BJ (cell line): ENCODE results near the gene MTMR11. TPM values are rescaled to one million over a fixed set of nuclear protein-coding genes. Genes with fewer than 3 reads are reported as not detected.

ENCODE experiments used
- CTCF ChIA-PET: fragments of 350-600 bp; formaldehyde crosslinking; extraction: SDS; loops from one replicate; lab custom pipeline; 2021; ENCODE audit warnings: antibody characterized with exemption, inconsistent platforms; lab: Yijun Ruan, JAX
- POLR2A ChIA-PET: fragments of 300-600 bp; sonication (Branson Sonifier 250); formaldehyde crosslinking; extraction: SDS; loops from one replicate; lab custom pipeline; 2021; ENCODE audit warnings: antibody characterized with exemption; lab: Charles Lee
- DNase-seq: peaks from one replicate; pipeline ENCODE4 v3.0.0-alpha.2; 2011; ENCODE audit warnings: low read depth
- H3K27me3 ChIP-seq: 2 replicates; pipeline ENCODE4 v1.6.0; 2011; ENCODE audit warnings: low read length; ENCODE audit not compliant: control insufficient read depth, insufficient read depth
- H3K36me3 ChIP-seq: 2 replicates; pipeline ENCODE4 v1.5.1; 2011; ENCODE audit warnings: low read length; ENCODE audit not compliant: control insufficient read depth, insufficient read depth
- H3K4me3 ChIP-seq: 2 replicates; pipeline ENCODE4 v1.5.1; 2011; ENCODE audit warnings: low read depth, mild to moderate bottlenecking, control low read depth, low read length
- CTCF ChIP-seq: IDR thresholded peaks from 2 replicates; pipeline ENCODE4 v1.5.1; 2011; ENCODE audit warnings: low read depth, mild to moderate bottlenecking, control low read depth, inconsistent platforms, low read length, moderate library complexity; ENCODE audit not compliant: insufficient read depth
- polyA minus RNA-seq: library from RNA; depleted of rRNA, polyadenylated mRNA; stranded (reverse); fragments of >200 nt; gene quantifications from 2 replicates; pipeline ENCODE4 v1.2.3, GENCODE V29; 2011; rRNA and poly(A)+ RNA removed
- polyA plus RNA-seq: library from polyadenylated mRNA; depleted of rRNA; stranded (reverse); fragments of >200 nt; gene quantifications from 2 replicates; pipeline ENCODE4 v1.2.3, GENCODE V29; 2011; rRNA removed

MTMR11 gene
- polyA plus RNA-seq: 14.3 and 14.5 TPM in 2 replicates
- polyA minus RNA-seq: 12.2 and 17.1 TPM in 2 replicates

GRCh38 chr1:149936170-149936991, at the start of gene MTMR11:
Gene MTMR11, minus strand, starts transcription at chr1:149936879. Its CDS starts 232 bp downstream, at chr1:149936647.
- no peak for TF ChIP-seq CTCF
- CTCF ChIA-PET: interaction anchor here (0.5 to 1.3 kb wide), 2 partner anchors 15 to 26 kb away, joined by 3 read pairs; no protein-coding TSS in a partner anchor
- Histone ChIP-seq H3K4me3 (peak within 1 kb of the TSS; percentile 56), H3K27me3 (no peaks in the 10 kb centered on the region), H3K36me3 (0 out of 2 replicates have a peak, but pooled peaks cover 1% of the 10 kb centered on the region)
- no peak for DNase-seq
- POLR2A ChIA-PET: interaction anchor here (1.1 kb wide), 1 partner anchor 8 kb away, joined by 5 read pairs; no protein-coding TSS in a partner anchor

GRCh38 chr1:149979972-149980540, 43.4 kb upstream of the MTMR11 start:
- POLR2A ChIA-PET: interaction anchor here (0.6 kb wide), 1 partner anchor 167 kb away, joined by 4 read pairs; no protein-coding TSS in a partner anchor
- no peaks in the 10 kb centered on the region for H3K27me3 ChIP-seq
- peaks cover 4% of the 10 kb centered on the region; the same call in 1 of the 2 replicates for H3K36me3 ChIP-seq
- CTCF ChIA-PET: no interaction called here
- H3K4me3 ChIP-seq: no peak overlapping the region
- TF ChIP-seq CTCF: no peak
- no peak for DNase-seq

GRCh38 chr1:149979245-149979971, 42.7 kb upstream of the MTMR11 start:
- H3K36me3 ChIP-seq: peaks cover 5% of the 10 kb centered on the region
- POLR2A ChIA-PET: interaction anchor here (0.6 kb wide), 2 partner anchors 107 to 167 kb away, joined by 3 to 4 read pairs; no protein-coding TSS in a partner anchor
- CTCF ChIA-PET: interaction anchor here (1.4 kb wide), 1 partner anchor 17 kb away, joined by 11 read pairs; no protein-coding TSS in a partner anchor
- no peak overlapping the region for H3K4me3 ChIP-seq
- no peaks in the 10 kb centered on the region for H3K27me3 ChIP-seq
- no peak for DNase-seq
- no peak for TF ChIP-seq CTCF

GRCh38 chr1:149978547-149979023, 41.9 kb upstream of the MTMR11 start:
- H3K36me3 ChIP-seq: peaks cover 7% of the 10 kb centered on the region
- no peak for TF ChIP-seq CTCF
- no peak for DNase-seq
- POLR2A ChIA-PET: no interaction called here
- no peaks in the 10 kb centered on the region for H3K27me3 ChIP-seq
- H3K4me3 ChIP-seq: no peak overlapping the region
- CTCF ChIA-PET: interaction anchor here (1.4 kb wide), 1 partner anchor 16 kb away, joined by 11 read pairs; no protein-coding TSS in a partner anchor
